Measurements from ENCODE around the gene MICALL2. TPM values are rescaled to one million over a fixed set of nuclear protein-coding genes. Genes with fewer than 3 reads are reported as not detected.
A peak's percentile ranks its signal among the peaks of the same experiment; 100 is the strongest.

Gene MICALL2
- polyA plus RNA-seq, 1 donor = 6.3 TPM

DNA sequence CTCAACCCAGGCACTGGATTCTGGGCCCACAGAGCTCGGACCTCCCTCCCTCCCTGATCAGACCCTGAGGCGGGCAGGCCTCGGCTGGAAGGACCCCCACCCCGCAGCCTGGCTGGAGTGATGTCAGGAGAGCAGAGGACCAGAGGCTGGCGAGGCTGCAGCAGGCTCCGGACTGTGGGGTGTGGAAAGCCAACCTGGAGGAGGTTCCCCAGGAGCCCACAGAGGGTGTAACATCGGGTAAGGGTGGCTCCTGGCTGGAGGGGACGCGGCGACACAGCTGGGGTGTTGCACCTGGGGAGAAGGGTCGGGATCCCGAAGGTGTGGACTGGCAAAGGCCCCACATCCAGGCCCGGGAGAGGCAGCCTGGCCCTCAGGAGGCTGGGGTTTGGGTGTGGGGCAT is 8.9 kb upstream of the MICALL2 start:
- no peak for DNase-seq (ENCODE audit: low read depth)

DNA sequence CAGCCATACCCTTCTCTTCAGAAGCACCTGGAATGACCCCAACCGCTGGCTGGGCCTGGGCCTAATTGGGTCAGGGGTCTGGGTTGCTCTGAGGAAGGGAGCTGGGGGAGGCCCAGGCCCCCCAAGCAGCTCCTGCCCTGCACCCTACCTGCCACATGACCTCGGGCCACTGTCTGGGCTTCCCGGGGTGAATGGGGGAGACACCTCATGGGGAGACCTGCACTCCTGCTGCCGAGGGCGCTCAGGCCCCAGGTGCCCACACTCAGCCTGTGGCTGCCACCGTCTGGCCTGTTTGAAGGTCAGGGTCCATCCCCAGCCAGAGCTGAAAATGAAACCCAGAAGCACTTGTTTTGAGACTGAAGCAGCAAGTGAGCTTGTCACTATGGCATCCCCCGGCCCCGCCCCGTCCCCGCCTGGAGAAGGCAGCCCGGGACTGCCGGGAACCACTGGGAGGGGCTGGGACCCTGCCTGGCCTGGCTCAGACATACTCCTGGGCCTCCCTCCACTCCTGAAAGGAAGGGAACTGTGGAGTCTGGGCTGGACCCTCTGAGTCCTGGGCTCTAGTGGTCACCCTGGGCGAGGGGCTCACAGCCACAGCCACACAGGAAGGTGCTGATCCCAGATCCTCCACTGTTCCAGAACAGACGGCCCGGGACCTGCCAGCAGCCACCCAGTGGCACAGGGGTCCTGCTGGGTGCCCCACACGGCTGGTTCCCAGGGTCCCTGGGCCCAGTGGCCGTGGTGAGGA is 7.4 kb upstream of the MICALL2 start:
- no peak for DNase-seq (ENCODE audit: low read depth)

DNA sequence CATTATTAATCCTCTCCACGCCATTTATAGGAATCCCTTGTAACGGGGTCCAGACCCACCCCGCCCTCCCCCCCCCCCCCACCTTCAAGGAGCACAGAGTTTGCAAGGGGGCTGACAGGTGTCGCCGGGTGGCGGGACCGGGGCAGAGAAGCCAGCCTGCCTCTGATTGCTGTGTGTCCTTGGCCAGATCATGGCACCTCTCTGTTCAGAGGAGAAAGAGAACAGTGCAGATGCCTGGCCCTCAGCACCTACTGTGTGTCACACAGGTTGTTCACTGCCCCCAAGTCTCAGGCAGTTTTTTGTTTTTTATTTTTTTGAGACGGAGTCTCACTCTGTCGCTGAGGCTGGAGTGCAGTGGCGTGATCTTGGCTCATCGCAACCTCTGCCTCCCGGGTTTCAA is 5.4 kb upstream of the MICALL2 start:
- DNase-seq (ENCODE audit: low read depth) = no peak

DNA sequence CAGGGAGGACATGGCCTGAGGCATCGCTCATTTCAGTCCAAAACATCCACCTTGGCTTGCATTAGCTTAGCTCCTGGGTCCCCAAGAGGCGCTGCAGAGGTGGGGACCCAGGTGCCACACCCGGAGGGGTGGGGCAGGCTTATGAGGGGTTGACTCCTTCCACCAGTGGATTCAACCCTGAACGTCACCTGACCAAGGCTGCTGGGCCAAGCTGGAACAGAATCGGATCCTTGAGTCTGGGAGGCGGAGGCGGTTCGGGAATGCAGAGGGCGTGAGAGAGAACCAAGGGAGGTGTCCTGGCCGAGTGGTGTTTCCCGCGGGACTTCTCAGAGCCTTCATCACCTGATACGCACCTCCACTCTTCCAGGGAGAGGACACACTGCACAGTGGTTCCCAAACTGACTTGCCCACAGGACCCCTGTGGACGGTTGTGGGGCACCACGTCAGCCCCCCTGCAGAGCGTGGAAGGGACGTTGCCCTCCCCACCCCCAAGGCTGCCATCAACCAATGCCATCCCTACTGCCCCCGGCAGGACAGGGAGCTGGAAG is 4.5 kb upstream of the MICALL2 start:
- DNase-seq (ENCODE audit: low read depth) = no peak

DNA sequence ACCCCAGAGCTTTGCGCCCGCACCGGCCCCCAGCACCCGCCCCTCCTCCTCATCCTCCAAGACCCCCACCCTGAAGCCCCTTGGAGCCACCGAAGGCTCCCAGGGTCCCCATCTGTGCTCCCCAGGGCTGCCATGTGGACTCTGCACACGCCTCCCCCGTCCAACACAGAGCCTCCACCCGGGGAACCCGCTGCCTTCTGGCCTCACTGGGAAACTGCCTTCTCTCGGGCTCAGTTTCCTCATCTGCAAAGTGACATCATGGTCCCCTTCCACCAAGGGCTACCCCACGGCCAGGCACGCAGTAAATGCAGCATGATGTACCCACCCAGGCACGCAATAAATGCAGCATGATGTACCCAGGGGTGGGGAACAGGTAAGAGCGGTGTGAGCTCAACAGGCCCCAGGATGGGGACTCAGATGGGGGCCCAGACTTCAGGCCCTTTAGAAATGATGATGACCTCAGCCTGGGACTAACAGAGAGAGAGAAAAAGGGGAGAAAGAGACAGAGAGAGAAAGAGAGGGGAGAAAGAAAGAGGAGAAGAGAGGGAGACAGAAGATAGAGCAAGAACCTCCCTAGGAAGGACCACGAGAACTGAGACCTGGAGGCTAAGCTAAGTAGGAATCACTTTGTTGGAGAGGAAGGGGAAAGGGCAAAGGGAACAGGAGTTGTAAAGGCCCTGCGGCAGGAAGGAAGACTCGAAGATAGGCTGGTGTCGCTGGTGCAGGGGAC is 2.5 kb upstream of the MICALL2 start:
- DNase-seq (ENCODE audit: low read depth) = no peak

DNA sequence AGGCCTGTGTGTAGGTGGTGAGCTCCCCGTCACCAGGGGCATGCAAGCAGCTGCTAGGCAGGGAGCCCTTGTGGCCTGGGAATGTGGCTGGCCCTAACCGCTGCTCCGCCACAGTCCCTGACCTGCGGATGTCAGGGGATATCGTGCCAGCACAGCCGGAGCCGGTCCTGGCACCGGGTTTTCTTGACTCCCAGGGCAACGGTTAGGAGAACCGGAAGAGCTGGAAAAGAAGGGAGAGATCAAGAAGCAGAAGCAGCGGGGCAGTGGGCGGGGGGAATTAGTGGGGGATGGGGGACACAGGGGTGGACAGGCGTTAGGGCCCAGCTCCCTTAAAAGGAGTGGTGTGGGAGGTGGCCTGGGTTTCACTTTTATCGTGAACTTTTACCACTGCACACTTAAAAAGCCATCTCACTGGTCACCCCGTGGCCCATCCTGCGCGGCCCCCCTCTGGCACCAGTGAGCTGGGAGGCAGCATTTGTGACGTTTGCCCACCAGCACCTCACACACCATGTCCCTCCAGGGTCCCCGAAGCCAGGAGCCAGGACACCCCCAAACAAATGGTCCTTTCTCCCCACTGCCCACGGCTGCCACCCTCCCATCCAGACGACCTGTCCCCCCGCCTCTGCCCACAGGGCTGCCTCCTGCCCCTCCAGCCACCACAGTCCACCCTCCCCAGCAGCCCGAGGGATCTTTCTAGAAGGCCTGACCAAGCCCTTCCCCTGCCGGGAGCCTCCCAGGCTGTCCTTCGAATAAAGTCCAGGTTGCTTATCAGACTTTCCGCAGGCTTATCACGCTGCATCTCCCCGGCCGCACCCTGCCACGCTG is 1.8 kb upstream of the MICALL2 start:
- no peak for DNase-seq (ENCODE audit: low read depth)

DNA sequence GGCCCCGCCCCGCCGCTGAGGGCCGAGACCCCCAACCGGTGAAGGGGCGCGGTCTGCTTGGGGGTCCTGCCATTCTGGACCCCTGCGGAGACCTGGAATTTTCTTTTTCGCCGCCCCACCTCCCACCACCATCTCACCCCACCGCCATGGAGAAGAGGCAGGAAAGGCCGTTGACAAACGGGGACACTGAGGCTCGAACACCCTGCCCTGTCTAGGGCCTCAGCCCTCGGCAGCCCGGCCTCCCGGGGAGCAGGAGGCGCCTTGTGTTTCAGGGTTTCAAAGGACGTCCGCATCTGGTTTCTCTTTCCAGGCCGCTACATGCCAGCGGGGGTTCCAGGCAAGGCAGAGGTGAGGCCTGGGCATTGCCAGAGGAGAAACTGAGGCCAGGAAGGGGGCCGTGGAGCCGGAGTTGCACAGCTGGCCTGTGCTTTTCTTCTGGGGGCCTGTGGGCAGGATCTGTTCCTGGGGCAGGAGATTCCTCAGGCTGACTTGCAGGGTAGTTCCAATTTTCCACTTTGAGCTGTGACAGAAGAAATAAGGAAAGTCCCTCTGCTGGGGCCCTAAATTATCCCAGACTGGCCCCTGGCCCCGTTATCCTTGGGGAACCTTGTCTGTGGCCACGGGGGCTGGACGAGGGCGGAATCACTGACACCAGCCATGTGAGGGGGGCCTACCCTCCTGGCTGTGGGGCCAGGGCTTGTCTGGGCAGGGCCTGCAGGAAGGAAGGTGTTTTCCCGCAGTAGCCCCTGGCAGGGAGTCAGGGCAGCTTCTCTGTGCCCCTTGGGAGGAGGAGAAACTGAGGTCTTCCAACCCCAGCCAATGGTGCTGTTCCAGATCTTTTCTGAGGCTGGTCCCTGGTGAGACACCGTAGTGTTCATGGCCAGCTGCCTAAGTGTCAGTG is 900 bp upstream of the MICALL2 start:
- DNase-seq (ENCODE audit: low read depth) = no peak

DNA sequence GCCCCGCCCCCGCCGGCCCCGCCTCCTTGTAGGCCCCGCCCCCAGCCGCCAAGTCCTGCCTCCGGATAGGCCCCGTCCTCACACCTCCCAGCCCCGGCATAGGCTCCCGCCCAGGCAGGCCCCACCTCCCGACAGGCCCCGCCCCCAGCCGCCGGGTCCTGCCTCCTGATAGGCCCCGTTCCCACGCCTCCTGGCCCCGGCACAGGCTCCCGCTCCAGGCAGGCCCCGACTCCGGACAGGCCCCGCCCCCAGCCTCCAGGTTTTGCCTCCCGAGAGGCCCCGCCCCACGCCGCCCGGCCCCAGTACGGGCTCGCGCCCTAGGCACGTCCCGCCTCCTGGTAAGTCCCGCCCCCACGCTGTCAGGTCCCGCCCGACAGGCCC is 232 bp upstream of the MICALL2 start:
- peak; percentile 69 for DNase-seq (ENCODE audit: low read depth)

DNA sequence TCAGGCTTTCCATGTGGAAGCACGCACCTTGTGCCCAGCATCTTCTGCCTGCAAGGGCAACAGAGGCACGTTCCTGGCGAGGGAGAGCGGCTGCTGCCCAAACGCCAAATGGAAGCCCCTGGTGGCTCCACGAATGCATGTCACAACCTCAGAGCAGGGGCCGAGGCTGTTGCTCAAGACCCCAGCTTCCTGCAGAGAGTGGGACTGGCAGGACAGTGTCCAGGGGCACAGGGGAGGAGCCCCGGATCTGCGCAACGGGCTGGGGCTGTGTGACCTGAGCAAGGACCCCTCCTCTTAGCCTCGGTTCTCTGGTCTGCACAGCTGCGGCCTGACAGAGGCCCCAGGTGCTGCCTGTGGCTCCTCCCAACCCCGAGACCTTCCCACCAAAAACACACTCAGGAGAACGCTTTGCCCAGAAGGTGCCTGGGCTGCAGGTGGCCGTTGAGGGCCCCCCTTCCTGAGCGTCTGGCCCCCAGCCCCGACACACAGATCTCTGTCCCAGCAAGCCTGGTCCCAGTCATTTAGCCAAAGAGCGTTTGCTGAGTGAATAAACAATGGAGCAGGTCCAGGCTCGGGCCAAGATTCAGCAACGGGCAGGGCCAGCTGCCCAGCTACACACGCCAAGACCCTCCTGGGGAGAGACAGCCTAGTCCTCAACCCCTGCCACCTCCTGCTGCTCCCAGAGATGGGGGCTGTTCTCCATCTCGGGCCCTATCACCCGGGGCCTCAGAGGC is 1.2 kb downstream of the MICALL2 start:
- no peak for DNase-seq (ENCODE audit: low read depth)

DNA sequence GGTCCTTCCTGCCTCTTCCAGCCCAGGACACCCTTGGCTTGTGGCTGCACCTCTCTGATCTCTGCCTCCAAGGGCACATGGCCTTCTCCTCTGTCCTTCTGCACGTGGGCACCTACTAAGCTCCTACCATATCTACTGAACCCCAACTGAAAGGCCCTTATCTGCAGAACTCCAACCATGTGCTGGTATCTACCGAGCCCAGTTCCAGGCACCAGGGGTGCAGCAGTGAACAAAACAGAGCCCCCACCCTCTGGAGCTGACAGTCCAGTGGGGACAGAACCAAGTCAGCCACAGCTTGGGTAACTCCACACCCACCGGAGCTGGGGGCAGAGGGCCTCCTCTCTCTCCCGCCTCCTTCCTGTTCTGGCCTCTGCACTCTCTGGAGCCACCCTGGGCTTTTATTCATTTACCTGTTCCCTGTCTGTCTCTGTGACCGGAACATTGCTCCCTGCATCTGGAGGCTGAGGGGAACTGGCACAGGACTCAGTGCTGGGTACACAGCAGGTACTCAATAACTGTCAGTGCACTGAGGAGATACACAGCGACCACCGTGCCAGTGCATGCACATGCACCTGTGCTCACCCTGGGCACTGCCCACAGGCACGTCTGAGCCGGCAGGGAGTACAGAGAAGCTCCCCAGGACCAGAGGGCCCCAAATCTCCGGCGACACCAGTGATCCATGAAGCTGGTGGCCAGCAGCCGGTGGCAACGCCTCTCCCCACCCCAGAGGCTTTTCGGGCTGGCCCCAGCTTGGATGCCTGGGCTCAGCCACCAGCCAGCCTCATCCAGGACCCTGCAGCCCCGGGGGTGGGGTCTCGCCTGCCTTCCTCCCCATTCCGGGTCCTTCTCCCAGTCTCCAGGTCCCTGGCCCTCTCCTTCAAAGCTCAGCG is 2.0 kb downstream of the MICALL2 start:
- no peak for DNase-seq (ENCODE audit: low read depth)

DNA sequence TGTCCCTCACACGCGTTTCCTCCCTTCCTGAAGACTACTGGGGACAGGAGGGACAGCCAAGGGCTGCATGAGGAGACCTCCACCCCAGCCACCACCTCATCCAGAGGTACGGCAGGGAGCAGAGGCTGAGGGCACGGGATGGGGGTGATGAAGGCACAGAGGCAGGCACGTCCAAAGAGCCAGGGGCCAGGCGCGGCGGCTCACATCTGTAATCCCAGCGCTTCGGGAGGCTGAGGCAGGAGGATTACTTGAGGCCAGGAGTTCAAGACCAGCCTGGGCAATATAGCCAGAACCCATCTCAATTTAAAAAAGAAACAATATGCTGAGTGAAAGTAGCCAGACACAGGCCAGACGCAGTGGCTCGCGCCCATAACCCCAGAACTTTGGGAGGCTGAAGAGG is 3.3 kb downstream of the MICALL2 start:
- DNase-seq (ENCODE audit: low read depth) = no peak

DNA sequence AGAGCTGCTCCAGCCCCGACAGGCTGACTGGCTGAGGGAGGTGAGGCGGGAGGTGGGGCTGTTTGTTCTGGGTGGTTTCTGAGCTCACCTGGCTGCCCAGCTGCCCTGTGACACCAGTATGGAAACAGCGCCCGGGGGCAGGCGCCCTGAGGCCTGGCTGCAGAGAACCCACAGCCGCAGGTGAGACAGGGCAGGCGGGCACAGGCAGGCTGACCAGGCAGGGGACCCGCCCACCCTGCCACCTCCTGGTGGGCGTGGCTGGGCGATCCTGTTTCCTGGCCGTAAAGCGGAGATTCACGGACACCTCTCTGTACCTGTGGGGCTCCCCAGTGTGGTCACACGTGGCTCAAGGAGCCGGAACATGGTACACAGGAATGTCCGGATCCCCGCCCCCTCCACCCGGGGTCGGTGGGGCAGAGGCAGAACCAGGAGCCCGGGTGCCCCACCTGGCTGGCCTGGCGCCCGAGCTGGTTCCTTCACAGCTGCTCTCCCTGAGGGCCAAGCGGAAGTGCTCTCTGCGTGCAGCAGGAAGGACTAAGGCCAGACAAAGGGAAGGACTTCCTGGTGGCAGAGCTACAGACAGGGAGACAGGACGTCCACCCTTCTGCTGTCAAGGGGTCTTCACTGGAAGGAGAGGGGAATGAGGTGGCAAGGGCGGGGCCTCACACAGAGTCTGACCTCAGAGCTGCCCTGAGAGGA is 3.9 kb downstream of the MICALL2 start:
- DNase-seq (ENCODE audit: low read depth) = no peak

DNA sequence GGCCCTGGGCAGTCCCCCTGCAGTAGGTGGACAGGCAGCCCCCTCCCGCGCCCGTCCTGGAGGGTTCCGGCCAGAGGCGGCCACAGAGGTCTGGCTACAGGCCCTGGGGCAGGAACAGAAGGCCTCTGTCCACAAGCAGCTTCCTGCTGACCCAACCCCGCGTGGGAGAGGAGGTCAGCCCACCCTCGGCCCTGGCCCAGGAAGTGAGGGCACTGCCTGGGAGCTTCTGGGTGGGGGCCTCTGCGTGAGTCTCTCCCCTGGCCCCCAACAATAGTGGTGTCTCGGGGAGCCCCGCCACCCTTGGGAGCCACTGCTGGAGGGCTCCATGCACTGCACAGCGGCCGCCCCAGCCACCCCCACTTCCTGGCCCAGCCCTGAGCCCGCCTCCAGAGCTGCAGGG is 4.7 kb downstream of the MICALL2 start:
- no peak for DNase-seq (ENCODE audit: low read depth)

DNA sequence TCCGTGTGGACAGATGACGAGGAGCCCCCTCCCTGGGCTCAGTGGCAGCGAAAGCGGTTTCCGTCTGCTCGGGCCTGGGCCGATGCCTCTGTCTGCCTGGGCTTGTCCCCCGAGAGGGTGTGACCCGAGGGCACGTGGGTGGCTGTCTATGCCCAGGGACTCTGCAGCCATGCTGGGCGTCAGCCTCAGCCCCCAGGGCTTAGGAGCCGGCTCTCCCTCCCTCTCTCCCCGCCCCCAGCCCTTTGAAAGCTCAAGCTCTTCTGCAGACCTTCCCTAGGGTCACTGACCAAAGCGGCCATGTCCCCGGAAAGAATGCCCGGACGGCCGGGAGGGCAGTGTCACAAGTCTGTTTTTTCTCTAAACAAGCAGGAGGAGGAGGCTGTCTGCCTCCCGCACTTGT is 7.1 kb downstream of the MICALL2 start:
- DNase-seq (ENCODE audit: low read depth) = no peak

DNA sequence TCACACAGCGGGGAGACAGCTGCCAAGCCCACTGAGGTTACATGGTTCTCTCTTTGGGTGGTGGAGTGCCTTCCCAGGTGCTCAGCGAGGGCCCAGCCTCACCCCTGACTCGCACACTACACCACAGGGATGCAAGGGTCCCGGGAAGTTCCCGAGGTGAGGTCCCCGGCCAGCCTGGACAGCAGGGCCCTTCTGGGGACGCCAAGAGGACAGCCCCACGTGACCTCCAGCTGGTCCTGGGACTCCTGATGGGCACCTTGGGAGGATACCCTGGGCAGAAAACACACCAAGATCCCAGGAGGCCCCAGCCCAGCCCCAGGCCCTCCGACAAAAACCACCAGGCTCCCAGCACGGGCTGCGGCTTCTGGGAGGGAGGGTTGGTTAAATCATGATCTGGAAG is 8.3 kb downstream of the MICALL2 start:
- no peak for DNase-seq (ENCODE audit: low read depth)

DNA sequence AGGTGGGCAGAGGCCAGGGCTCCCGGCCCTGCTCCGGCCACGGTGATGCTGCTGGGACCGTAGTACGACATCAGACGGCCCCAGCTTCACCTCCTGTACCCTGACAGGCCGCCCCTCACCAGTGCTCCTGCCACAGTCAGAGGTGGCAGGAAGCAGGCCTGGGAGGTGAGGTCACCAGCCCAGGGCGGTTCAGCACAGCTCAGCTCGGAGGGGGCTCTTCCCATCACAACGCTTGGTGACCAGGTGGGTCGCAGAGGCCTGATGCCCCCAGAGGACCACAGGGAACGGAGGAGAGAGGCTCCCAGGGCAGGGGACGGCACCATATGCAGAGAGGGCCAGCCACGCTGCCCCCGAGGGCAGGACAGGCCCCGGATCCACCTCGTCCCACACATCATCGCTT is 8.8 kb downstream of the MICALL2 start:
- no peak for DNase-seq (ENCODE audit: low read depth)

DNA sequence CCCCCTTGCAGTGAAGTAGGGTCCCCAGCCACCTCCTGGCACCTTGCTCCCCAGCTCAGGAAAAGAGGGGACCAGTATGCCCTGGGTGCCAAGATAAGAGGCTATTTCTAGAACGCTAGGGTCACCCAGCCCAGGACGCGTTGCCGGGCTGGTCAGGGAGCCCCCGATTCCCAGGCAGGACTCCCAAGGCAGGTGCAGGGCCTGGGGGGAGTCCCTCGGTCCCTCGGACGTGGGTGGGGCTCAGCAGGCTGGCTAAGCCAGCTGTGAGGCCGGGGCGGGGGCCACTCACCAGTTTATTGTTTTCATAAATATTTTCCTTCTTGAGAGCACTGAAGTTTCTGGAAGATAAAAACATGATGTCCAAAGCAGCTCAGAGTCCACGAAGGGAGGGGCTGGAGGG is 9.3 kb downstream of the MICALL2 start:
- DNase-seq (ENCODE audit: low read depth) = no peak

DNA sequence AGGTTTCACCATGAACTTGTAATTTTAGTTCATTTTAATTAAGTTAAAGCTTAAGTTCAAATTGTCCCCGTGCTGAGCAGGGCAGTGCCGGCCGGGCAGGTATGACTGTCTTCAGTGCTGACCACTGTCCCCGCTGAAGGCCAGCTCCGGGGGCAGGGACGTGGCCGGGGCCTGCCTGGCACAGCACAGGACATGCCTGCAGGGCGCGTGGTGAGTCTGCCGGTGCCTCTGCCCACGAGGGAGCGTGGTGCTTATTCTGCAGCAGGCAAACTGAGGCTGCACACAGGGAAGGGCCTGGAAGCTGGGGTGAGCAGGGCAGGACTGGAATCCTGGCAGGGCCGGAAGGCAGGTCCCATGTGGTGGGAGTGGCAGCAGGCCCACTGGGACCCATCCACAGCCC is 9.8 kb downstream of the MICALL2 start:
- DNase-seq (ENCODE audit: low read depth) = no peak

DNA sequence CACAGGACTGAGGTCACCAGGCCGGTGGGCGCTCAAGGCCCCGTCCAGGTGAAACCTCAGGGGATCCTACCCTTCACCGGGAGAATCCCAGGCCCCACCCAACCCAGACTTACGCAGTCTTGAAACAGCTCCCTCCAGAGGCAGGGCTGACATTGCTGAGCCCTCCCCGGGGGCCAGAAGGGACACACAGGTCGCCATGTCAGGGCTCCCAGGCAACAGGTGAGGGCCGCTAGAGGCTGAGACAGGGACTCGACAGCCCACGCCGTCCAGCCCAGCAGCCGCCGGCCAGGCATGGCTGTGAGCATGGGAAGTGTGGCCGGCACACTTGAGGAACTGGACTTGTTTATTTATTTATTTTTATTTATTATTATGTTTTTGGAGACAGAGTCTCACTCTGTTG is 10.3 kb downstream of the MICALL2 start:
- no peak for DNase-seq (ENCODE audit: low read depth)
